Tibial artery (tissue), 4 donors: Measurements from ENCODE around the gene FOXP2.

Experiments
- DNase-seq, 2 donors: peaks; one replicate each; pipeline ENCODE4 v3.0.0-alpha.2; 2019
- H3K27ac ChIP-seq, 2 donors: fragments of 200-600 bp; sonication (generic) in 1 of 2; 1 replicate in 1 of 2; 2 replicates in 1 of 2; pipeline ENCODE4 v1.5.1; 2018 to 2019; ENCODE audit warnings: mild to moderate bottlenecking in 1 of 2
- H3K27me3 ChIP-seq, 2 donors: fragments of 200-600 bp; sonication (generic) in 1 of 2; one replicate each; pipeline versions ENCODE4 v1.5.1 to v1.6.0; 2016 to 2019
- H3K36me3 ChIP-seq, 3 donors: fragments of 200-600 bp; sonication (generic) in 2 of 3; one replicate each; pipeline ENCODE4 v1.5.1; 2016 to 2019; ENCODE audit warnings: mild to moderate bottlenecking in 2 of 3
- H3K4me1 ChIP-seq, 4 donors: fragments of 200-600 bp; sonication (generic) in 2 of 4; 1 replicate in 3 of 4; 2 replicates in 1 of 4; pipeline ENCODE4 v1.5.1; 2016 to 2019
- H3K4me3 ChIP-seq, 2 donors: fragments of 200-600 bp; sonication (generic) in 1 of 2; 1 replicate in 1 of 2; 2 replicates in 1 of 2; pipeline ENCODE4 v1.5.1; 2018 to 2019; ENCODE audit warnings: mild to moderate bottlenecking in 2 of 2
- H3K9me3 ChIP-seq, 3 donors: fragments of 200-600 bp; sonication (generic) in 1 of 3; one replicate each; pipeline ENCODE4 v1.5.1; 2016 to 2019
- CTCF ChIP-seq, 2 experiments: fragments of 200-600 bp in 1 of 2; fragments of 450-650 bp in 1 of 2; IDR thresholded peaks; one replicate each; pipeline ENCODE4 v1.5.1; 2017 to 2019; ENCODE audit warnings: antibody characterized with exemption in 2 of 2, mild to moderate bottlenecking in 1 of 2, moderate library complexity in 1 of 2
- intact Hi-C: fragments of 100-400 bp; cut with DNase I; formaldehyde crosslinking; loops from one replicate; pipeline ENCODE4 v1.15.0; 2023; ENCODE audit warnings: low total_unique reads

Gene FOXP2

GRCh38 chr7:114472896-114473512, 58.4 kb downstream of the FOXP2 start:
- intact Hi-C loops = no loop called here
- TF ChIP-seq CTCF (IDR thresholded peaks at IDR 0.05) = no peak

GRCh38 chr7:114478384-114478783, 63.8 kb downstream of the FOXP2 start:
- Histone ChIP-seq H3K4me1 (peaks cover 0 to 5% (median 0%) of the 10 kb centered on the region in 4 donors), H3K27me3 (no peaks in the 10 kb centered on the region), H3K27ac (no peak overlapping the region), H3K36me3 (no peaks in the 10 kb centered on the region), H3K4me3 (no peak overlapping the region), H3K9me3 (no peaks in the 10 kb centered on the region)
- TF ChIP-seq CTCF (IDR thresholded peaks at IDR 0.05) = no peak
- intact Hi-C loops = no loop called here
- no peak for DNase-seq

More at GRCh38 chr7:114472896-114473512, 58.4 kb downstream of the FOXP2 start:
- Histone ChIP-seq H3K27ac (no peak overlapping the region), H3K27me3 (no peaks in the 10 kb centered on the region), H3K4me3 (no peak overlapping the region), H3K9me3 (no peaks in the 10 kb centered on the region), H3K4me1 (no peaks in the 10 kb centered on the region), H3K36me3 (no peaks in the 10 kb centered on the region)
- no peak for DNase-seq

GRCh38 chr7:114481999-114482398, 67.4 kb downstream of the FOXP2 start:
- DNase-seq = no peak

GRCh38 chr7:114484226-114484625, 69.6 kb downstream of the FOXP2 start:
- no peak for TF ChIP-seq CTCF (IDR thresholded peaks at IDR 0.05)
- Histone ChIP-seq H3K9me3 (peaks cover 0 to 4% (median 0%) of the 10 kb centered on the region in 3 donors), H3K4me3 (no peak overlapping the region), H3K27me3 (no peaks in the 10 kb centered on the region), H3K36me3 (no peaks in the 10 kb centered on the region), H3K4me1 (peaks cover 0 to 13% (median 1%) of the 10 kb centered on the region in 4 donors), H3K27ac (no peak overlapping the region)
- no peak for DNase-seq
- intact Hi-C loops = no loop called here

More at GRCh38 chr7:114481999-114482398, 67.4 kb downstream of the FOXP2 start:
- H3K36me3 ChIP-seq = no peaks in the 10 kb centered on the region
- H3K9me3 ChIP-seq = peaks cover 0 to 4% (median 0%) of the 10 kb centered on the region in 3 donors
- H3K4me1 ChIP-seq = peaks cover 0 to 13% (median 1%) of the 10 kb centered on the region in 4 donors
- no peaks in the 10 kb centered on the region for H3K27me3 ChIP-seq
- no peak for TF ChIP-seq CTCF (IDR thresholded peaks at IDR 0.05)
- no peak overlapping the region for H3K4me3 ChIP-seq
- intact Hi-C loops = no loop called here
- H3K27ac ChIP-seq = no peak overlapping the region

- no peak for DNase-seq
- H3K27ac ChIP-seq = no peak overlapping the region
- H3K36me3 ChIP-seq = no peaks in the 10 kb centered on the region
- no peak overlapping the region for H3K4me3 ChIP-seq
- H3K4me1 ChIP-seq = peaks cover 0 to 8% (median 1%) of the 10 kb centered on the region in 4 donors
- no peak for TF ChIP-seq CTCF (IDR thresholded peaks at IDR 0.05)
- H3K27me3 ChIP-seq = no peaks in the 10 kb centered on the region
- intact Hi-C loops = no loop called here
- H3K9me3 ChIP-seq = peaks cover 0 to 4% (median 0%) of the 10 kb centered on the region in 3 donors
These were observed 72.6 kb downstream of the FOXP2 start for GRCh38 chr7:114487174-114487573.
